Activated naive CD4-positive, alpha-beta T cell treated with anti-CD3 and anti-CD28 coated beads for 36 hours (primary cell): ENCODE data around the gene ATG4A. TPM values are rescaled to one million over a fixed set of nuclear protein-coding genes. Genes with fewer than 3 reads are reported as not detected.
A peak's percentile ranks its signal among the peaks of the same experiment; 100 is the strongest.

Experiments used
- CTCF ChIA-PET: fragments of 350-600 bp; sonication (Branson Sonifier 250); formaldehyde crosslinking; loops from one replicate; lab custom pipeline; 2021; ENCODE audit warnings: antibody characterized with exemption; lab: Charles Lee
- DNase-seq: peaks from one replicate; pipeline ENCODE4 v3.0.0-alpha.2; 2020
- H3K27ac Mint-ChIP-seq: one replicate; pipeline ENCODE4 v1.8.0; 2021; ENCODE audit warnings: mild to moderate bottlenecking, mixed read lengths
- H3K27me3 Mint-ChIP-seq: one replicate; pipeline ENCODE4 v1.8.0; 2021; ENCODE audit warnings: low read depth, mixed read lengths
- H3K36me3 Mint-ChIP-seq: one replicate; pipeline ENCODE4 v1.8.0; 2021; ENCODE audit warnings: low read depth, mixed read lengths
- H3K4me1 Mint-ChIP-seq: one replicate; pipeline ENCODE4 v1.8.0; 2021; ENCODE audit warnings: low read depth, mixed read lengths
- H3K4me3 Mint-ChIP-seq: one replicate; pipeline ENCODE4 v1.8.0; 2021; ENCODE audit warnings: mild to moderate bottlenecking, moderate library complexity, mixed read lengths
- H3K9me3 Mint-ChIP-seq: one replicate; pipeline ENCODE4 v1.8.0; 2021; ENCODE audit warnings: mixed read lengths
- intact Hi-C: fragments of 100-400 bp; cut with micrococcal nuclease; formaldehyde crosslinking; loops from one replicate; pipeline ENCODE4 v1.15.1; 2023
- total RNA-seq, 2 experiments: library from RNA; stranded (reverse); gene quantifications; one replicate each; pipeline ENCODE4 v1.2.3, GENCODE V29; 2021

Gene ATG4A
- total RNA-seq, 2 experiments from 2014 or later = 8.2 to 8.6 TPM

GRCh38 chrX:108126661-108127060 lies 35.1 kb downstream of the ATG4A start:
- Mint-ChIP-seq H3K27ac (no peak overlapping the region), H3K4me1 (no peaks in the 10 kb centered on the region), H3K27me3 (no peaks in the 10 kb centered on the region), H3K9me3 (no peaks in the 10 kb centered on the region), H3K36me3 (peaks cover 5% of the 10 kb centered on the region), H3K4me3 (no peak overlapping the region)
- intact Hi-C loops = no loop called here
- DNase-seq = no peak
- CTCF ChIA-PET = no interaction called here

GRCh38 chrX:108127152-108127551 lies 35.6 kb downstream of the ATG4A start:
- intact Hi-C loops = no loop called here
- H3K9me3 Mint-ChIP-seq = no peaks in the 10 kb centered on the region
- H3K27ac Mint-ChIP-seq = no peak overlapping the region
- H3K27me3 Mint-ChIP-seq = no peaks in the 10 kb centered on the region
- no peak for DNase-seq
- CTCF ChIA-PET = no interaction called here
- no peak overlapping the region for H3K4me3 Mint-ChIP-seq
- no peaks in the 10 kb centered on the region for H3K4me1 Mint-ChIP-seq
- H3K36me3 Mint-ChIP-seq = peaks cover 8% of the 10 kb centered on the region

GRCh38 chrX:108130889-108131288 lies 39.3 kb downstream of the ATG4A start:
- Mint-ChIP-seq H3K27ac (no peak overlapping the region), H3K36me3 (peaks cover 11% of the 10 kb centered on the region), H3K9me3 (no peaks in the 10 kb centered on the region), H3K27me3 (no peaks in the 10 kb centered on the region), H3K4me3 (no peak overlapping the region), H3K4me1 (no peaks in the 10 kb centered on the region)
- intact Hi-C loops = no loop called here
- DNase-seq = no peak
- CTCF ChIA-PET = interaction anchor here (0.6 kb wide), 1 partner anchor 31 kb away, joined by 3 read pairs; no protein-coding TSS in a partner anchor

- no peak for DNase-seq
- CTCF ChIA-PET = interaction anchor here (0.6 kb wide), 1 partner anchor 32 kb away, joined by 3 read pairs; no protein-coding TSS in a partner anchor
- no peaks in the 10 kb centered on the region for H3K9me3 Mint-ChIP-seq
- no peak overlapping the region for H3K27ac Mint-ChIP-seq
- intact Hi-C loops = no loop called here
- peaks cover 11% of the 10 kb centered on the region for H3K36me3 Mint-ChIP-seq
- no peaks in the 10 kb centered on the region for H3K27me3 Mint-ChIP-seq
- no peaks in the 10 kb centered on the region for H3K4me1 Mint-ChIP-seq
- no peak overlapping the region for H3K4me3 Mint-ChIP-seq
These were observed 39.9 kb downstream of the ATG4A start for GRCh38 chrX:108131471-108131870.

GRCh38 chrX:108132034-108132433 lies 40.5 kb downstream of the ATG4A start:
- intact Hi-C loops = no loop called here
- Mint-ChIP-seq H3K4me3 (no peak overlapping the region), H3K4me1 (no peaks in the 10 kb centered on the region), H3K9me3 (no peaks in the 10 kb centered on the region), H3K36me3 (peaks cover 11% of the 10 kb centered on the region), H3K27me3 (no peaks in the 10 kb centered on the region), H3K27ac (no peak overlapping the region)
- no peak for DNase-seq
- CTCF ChIA-PET = no interaction called here

- Mint-ChIP-seq H3K27me3 (no peaks in the 10 kb centered on the region), H3K4me1 (no peaks in the 10 kb centered on the region), H3K36me3 (peaks cover 10% of the 10 kb centered on the region), H3K4me3 (no peak overlapping the region), H3K27ac (no peak overlapping the region), H3K9me3 (no peaks in the 10 kb centered on the region)
- CTCF ChIA-PET = no interaction called here
- intact Hi-C loops = no loop called here
- DNase-seq = no peak
These were observed 41.3 kb downstream of the ATG4A start for GRCh38 chrX:108132876-108133275.

GRCh38 chrX:108134724-108135123 lies 43.1 kb downstream of the ATG4A start:
- Mint-ChIP-seq H3K27me3 (no peaks in the 10 kb centered on the region), H3K9me3 (no peaks in the 10 kb centered on the region), H3K36me3 (peaks cover 13% of the 10 kb centered on the region), H3K27ac (no peak overlapping the region), H3K4me3 (no peak overlapping the region), H3K4me1 (no peaks in the 10 kb centered on the region)
- intact Hi-C loops = loop anchor here (5.0 kb wide), 1 partner anchor 42 kb away; the partner anchor contains the start of genes ATG4A and PSMD10
- DNase-seq = no peak
- CTCF ChIA-PET = no interaction called here

GRCh38 chrX:108138814-108139702 lies 47.5 kb downstream of the ATG4A start:
- Mint-ChIP-seq H3K27ac (no peak overlapping the region), H3K4me1 (no peaks in the 10 kb centered on the region), H3K27me3 (no peaks in the 10 kb centered on the region), H3K4me3 (no peak overlapping the region), H3K36me3 (peaks cover 8% of the 10 kb centered on the region), H3K9me3 (no peaks in the 10 kb centered on the region)
- intact Hi-C loops = loop anchor here (1.0 to 5.0 kb wide), 2 partner anchors 47 to 119 kb away; partner anchors contain the start of genes ATG4A and PSMD10
- CTCF ChIA-PET = interaction anchor here (0.6 kb wide), 1 partner anchor 14 kb away, joined by 3 read pairs; no protein-coding TSS in a partner anchor
- no peak for DNase-seq

GRCh38 chrX:108148524-108148923 lies 56.9 kb downstream of the ATG4A start:
- Mint-ChIP-seq H3K27me3 (no peaks in the 10 kb centered on the region), H3K9me3 (no peaks in the 10 kb centered on the region), H3K36me3 (peaks cover 15% of the 10 kb centered on the region), H3K4me1 (peaks cover 10% of the 10 kb centered on the region), H3K4me3 (no peak overlapping the region), H3K27ac (no peak overlapping the region)
- CTCF ChIA-PET = no interaction called here
- intact Hi-C loops = no loop called here
- DNase-seq = peak; percentile 5

GRCh38 chrX:108156082-108156481 lies 64.5 kb downstream of the ATG4A start:
- Mint-ChIP-seq H3K4me1 (no peaks in the 10 kb centered on the region), H3K4me3 (no peak overlapping the region), H3K36me3 (peaks cover 7% of the 10 kb centered on the region), H3K27ac (no peak overlapping the region), H3K27me3 (no peaks in the 10 kb centered on the region), H3K9me3 (no peaks in the 10 kb centered on the region)
- intact Hi-C loops = no loop called here
- CTCF ChIA-PET = no interaction called here
- no peak for DNase-seq

GRCh38 chrX:108156934-108157466 lies 65.4 kb downstream of the ATG4A start:
- Mint-ChIP-seq H3K27me3 (no peaks in the 10 kb centered on the region), H3K4me3 (no peak overlapping the region), H3K4me1 (no peaks in the 10 kb centered on the region), H3K27ac (no peak overlapping the region), H3K36me3 (peaks cover 4% of the 10 kb centered on the region), H3K9me3 (no peaks in the 10 kb centered on the region)
- no peak for DNase-seq
- CTCF ChIA-PET = no interaction called here
- intact Hi-C loops = no loop called here

- Mint-ChIP-seq H3K27ac (no peak overlapping the region), H3K4me1 (no peaks in the 10 kb centered on the region), H3K9me3 (no peaks in the 10 kb centered on the region), H3K27me3 (no peaks in the 10 kb centered on the region), H3K36me3 (peaks cover 4% of the 10 kb centered on the region), H3K4me3 (no peak overlapping the region)
- intact Hi-C loops = no loop called here
- CTCF ChIA-PET = no interaction called here
- no peak for DNase-seq
These were observed 66.0 kb downstream of the ATG4A start for GRCh38 chrX:108157628-108158027.
